HEK293T (cell line): Measurements from ENCODE around the gene RELT.

Experiments
- FOXM1 ChIP-seq: fragments of 450-650 bp; IDR thresholded peaks from 2 replicates; pipeline ENCODE4 v1.6.1; 2017; ENCODE audit warnings: mild to moderate bottlenecking, borderline replicate concordance
- LEF1 ChIP-seq: fragments of 450-650 bp; IDR thresholded peaks from 2 replicates; pipeline ENCODE4 v1.6.1; 2017; ENCODE audit warnings: mild to moderate bottlenecking, borderline replicate concordance
- NFRKB ChIP-seq: fragments of 450-650 bp; IDR thresholded peaks from 2 replicates; pipeline ENCODE4 v1.6.1; 2016; ENCODE audit warnings: mild to moderate bottlenecking, moderate library complexity
- SP1 ChIP-seq: fragments of 450-650 bp; IDR thresholded peaks from 2 replicates; pipeline ENCODE4 v1.6.1; 2017

DNA sequence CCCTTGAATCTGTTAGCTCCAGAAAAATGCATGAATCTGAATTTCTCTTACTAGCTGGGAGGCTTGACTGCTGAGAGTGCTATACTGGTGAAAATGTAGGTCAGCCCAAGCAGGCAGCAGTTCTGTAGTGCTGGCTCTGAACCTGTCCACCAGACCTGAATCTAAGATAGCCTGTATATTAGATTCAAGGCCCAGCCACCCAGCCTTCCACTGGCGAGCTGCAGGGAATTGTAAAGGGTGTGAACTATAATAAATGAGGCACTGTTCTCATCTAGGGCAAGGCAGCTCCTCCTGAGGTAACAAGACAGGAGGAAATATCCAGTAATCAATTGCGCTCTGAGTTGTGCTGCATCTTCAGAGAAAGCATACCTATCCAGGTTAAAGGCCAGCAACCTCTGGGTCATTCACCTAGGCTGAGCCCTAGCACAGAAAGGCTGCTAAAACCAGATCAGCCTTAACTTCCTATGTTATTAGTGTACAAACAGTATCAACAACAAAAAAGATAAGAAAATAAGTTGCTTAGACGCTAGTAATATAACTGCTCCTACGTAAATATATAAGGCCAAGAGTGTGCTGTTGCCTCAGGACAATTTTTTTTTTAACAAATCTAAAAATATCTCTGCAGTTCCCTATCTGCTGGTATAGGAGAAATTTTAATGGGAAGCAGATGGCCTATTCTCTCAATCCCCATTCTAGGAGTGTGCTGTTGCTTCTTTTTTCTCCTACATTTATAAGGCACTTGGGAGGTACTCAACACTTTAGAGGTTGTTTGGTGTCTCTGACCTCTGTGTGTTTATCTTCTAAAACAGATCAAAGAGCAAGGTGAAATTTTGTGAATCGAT is 63.0 kb downstream of the RELT start:
- no peak for TF ChIP-seq SP1
- TF ChIP-seq FOXM1: no peak
- no peak for TF ChIP-seq NFRKB
- TF ChIP-seq LEF1: no peak
